Posterior vena cava (tissue), 2 donors: ENCODE data around the gene MAN1C1. TPM values are rescaled to one million over a fixed set of nuclear protein-coding genes. Genes with fewer than 3 reads are reported as not detected.
A peak's percentile ranks its signal among the peaks of the same experiment; 100 is the strongest.

Experiments used
- DNase-seq: peaks from one replicate; pipeline ENCODE4 v3.0.0-alpha.2; 2020; ENCODE audit warnings: low spot score
- intact Hi-C, 2 donors: fragments of 100-400 bp; cut with DNase I; formaldehyde crosslinking; loops; one replicate each; pipeline versions ENCODE4 v1.14.1 to v1.14.2; 2022 to 2023
- total RNA-seq, 2 donors: library from RNA; stranded (reverse); fragmentation: NEBNext Ultra II Directional; extraction: Animal tissue kit (Norgen Biotek cat#: 25700); gene quantifications; one replicate each; pipeline ENCODE4 v1.2.1, GENCODE V29; 2021
- donor health status: DM: yes; HTN: yes; CAD: no.
- donor health status: DM: yes; HTN: yes; CAD: no.

MAN1C1 gene
- total RNA-seq, 2 donors from 2014 or later, result 15.0 to 29.4 TPM

DNA sequence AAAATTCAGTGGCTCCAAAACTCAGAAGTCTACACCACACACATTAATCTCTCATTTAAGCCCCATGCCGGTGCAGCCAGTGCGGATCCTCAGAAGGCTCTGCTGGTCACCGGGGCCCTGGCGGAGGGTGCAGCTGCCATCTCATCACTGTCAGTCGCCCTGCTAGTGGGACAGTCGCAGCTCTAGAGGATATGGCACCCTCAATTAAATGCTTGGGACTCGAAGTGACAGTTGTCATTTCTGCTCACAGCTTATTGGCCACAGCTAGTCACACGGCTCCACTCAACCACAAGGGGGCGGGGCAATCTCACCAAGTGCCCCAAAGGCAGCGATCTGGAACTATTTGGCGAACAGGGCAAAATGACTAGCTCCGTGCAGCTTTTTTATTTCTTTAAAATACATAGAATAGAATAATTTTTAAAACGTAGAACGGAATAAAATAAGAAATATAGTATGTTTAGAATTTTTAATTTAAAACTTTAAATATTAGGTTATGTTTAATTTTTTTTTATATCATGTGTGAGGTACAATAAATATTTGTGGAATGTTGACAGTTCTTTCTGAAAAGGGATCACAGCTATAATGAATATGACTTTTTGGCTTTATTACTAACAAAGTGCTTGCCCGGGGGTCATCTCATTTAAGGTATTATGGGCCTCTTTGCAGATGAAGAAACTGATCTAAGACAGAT, 8.0 kb upstream of the MAN1C1 start:
- DNase-seq, result peak; percentile 94
- intact Hi-C loops, result loop anchor here in 1 of 2 donors (2.0 kb wide), 1 partner anchor 188 kb away; no protein-coding TSS in a partner anchor

DNA sequence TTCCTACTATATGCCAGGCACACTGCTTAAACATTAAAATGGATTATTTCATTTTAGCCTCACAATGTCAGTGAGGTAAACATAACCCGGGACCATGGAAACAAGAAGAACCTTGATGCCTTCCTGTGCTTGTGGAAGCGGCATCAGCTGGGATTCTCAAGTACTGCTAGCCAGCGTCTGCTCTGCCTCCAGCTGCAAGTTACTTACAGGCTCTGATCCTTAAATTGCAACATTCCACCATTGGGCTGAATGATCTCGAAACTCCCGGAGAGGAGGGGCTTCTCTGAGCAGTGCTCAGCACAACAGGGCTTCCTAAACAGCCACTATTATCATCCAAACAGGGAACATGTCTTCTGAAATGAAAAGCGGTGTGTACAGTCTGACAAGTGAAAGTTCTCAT, 6.7 kb upstream of the MAN1C1 start:
- DNase-seq, result no peak
- intact Hi-C loops, result loop anchor here (2.0 to 5.0 kb wide), 3 partner anchors 187 to 1777 kb away; no protein-coding TSS in a partner anchor

DNA sequence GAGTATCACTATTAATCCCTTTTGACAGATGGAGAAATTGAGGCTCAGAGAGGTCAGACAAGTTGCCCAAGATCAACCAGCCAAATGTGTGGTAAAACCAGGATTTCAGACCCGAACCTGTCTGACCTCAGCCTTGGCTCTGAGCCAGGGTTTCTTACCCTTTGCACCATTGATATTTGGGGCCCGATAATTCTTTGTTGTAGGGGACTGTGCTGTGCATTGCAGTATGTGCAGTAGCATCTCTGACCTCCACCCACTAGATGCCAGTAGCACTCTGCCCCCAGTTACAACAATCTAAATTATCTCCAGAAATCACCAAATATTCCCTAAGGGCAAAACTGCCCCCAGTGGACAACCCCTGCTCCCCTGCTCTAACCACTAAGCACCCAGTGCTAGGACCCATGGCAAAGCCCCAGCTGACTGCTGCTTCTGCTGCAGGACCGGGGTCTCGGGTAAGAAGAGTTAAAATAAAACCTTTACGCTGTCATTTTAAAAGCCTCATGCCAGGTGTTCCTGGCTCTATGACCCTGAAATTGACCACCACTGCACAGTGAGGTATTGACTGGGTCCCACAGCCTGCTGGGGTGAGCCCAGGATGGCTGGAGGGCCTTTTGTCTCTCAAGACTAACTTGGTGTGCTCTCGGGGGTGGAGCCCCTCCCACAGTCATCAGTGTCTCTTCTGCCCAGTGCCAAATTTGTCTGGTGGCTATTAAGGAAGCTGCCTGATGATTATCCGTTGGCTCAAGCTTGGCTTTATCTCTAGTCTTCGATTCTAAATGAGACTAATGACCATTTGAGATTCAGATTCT, 5.6 kb upstream of the MAN1C1 start:
- intact Hi-C loops, result loop anchor here in 1 of 2 donors (2.0 to 5.0 kb wide), 2 partner anchors 188 to 1776 kb away; no protein-coding TSS in a partner anchor
- DNase-seq, result no peak

DNA sequence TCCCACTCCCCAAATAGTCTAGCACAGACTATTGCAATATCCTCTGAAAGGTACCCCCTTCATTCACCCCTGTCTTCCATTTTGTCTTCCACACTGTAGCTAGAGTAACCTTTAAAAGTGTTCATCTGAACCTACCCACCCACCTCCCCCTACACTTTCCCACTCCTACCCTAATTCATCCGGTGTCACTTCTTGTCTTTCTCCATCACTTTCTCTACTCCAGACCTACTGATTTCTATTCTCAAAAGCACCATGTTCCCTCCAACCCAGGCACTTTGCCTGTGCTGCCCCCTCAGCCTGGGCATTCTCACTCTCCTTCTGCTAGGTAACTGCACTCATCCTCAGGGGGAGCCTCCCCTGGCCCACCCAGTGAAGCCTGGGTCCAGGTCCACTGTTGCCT, 4.7 kb upstream of the MAN1C1 start:
- intact Hi-C loops, result loop anchor here in 1 of 2 donors (2.0 to 5.0 kb wide), 2 partner anchors 187 to 1775 kb away; no protein-coding TSS in a partner anchor
- DNase-seq, result no peak

DNA sequence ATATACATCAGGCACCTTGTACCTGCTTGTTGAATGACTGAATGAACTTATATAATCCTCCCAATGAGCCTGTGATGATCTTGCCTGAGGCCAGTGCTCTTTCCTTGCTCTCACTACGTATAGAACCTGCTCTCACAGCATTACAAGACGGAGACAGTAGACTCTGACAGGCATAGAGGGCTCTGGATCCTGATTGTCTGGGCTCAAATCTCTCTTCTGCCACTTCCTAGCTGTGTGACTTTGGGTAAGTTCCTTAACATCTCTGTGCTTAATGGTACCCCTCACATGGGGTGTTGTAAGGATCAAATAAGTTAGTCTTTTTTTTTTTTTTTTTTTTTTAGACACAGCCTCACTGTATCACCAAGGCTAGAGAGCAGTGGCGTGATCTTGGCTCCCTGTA, 4.2 kb upstream of the MAN1C1 start:
- intact Hi-C loops, result loop anchor here in 1 of 2 donors (5.0 kb wide), 1 partner anchor 1775 kb away; no protein-coding TSS in a partner anchor
- DNase-seq, result no peak

DNA sequence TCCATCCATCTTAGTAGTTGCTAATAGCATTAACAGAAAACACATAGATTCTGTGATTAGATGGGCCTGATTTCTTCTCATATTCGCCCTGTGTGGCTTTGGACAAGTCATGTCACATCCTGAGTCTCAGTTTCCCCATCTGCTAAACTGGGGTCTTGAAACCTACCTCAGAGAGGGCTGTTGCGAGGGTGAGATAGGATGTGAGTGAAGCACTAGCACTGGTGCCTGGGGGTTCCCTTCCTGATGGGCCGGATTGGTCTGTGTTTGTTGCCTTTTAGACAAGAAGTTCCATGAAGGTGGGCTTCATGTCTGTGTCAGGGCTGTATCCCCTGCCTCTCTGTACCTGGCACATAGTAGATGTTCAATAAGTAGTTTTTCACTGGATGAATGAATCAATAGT, 3.5 kb upstream of the MAN1C1 start:
- DNase-seq, result no peak
- intact Hi-C loops, result loop anchor here in 1 of 2 donors (5.0 kb wide), 1 partner anchor 1774 kb away; no protein-coding TSS in a partner anchor

DNA sequence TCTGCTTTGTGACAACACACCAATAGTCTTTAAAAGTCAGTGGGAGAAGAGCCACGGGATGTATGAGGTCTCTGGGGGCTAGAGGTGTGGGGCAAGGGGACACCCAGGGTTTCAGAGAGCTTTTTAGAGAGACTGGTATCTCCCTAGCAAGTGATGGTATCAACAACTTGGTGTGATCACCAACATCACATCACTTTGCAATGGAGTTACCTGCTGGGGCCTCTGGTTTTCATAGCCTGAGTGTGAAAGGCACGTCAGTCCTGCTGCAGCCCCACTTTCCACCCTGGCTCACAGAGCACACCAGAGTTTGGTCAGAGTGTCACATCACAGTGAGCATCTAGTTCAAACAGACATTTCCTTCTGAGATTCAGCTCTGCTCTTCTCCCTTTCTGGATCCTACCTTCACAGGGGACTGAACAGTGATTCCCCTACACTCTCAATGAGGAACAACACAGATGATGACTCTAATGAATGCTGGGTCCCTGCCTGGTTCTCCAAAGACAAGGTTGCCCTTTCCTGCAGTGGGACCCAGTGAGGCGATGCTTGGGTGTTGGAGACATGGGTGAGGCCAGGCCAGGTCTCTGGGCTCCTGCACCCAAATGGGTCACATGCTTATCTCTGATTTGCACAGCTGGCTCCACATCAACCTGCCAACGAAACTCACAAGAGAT, 2.0 kb upstream of the MAN1C1 start:
- intact Hi-C loops, result loop anchor here (5.0 kb wide), 3 partner anchors 78 to 1773 kb away; no protein-coding TSS in a partner anchor
- DNase-seq, result no peak

DNA sequence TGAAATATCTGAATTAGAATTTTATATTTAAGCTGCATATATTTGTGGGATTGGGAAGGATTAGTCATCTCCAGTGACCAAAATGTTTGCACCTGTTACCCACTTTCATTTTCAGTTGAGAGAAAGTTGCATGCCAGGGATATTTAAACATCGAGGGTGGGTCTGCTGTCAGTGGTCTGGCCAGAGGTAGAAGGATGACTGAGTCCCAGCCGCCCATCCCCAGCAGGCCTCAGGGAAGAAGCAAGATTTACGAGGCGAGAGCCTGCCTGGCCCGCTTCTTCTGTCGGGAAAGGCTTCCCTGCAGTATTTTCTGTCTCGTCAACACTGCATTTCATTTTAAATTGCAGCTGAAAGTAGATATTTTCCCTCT, 1.4 kb upstream of the MAN1C1 start:
- no peak for DNase-seq
- intact Hi-C loops, result loop anchor here (5.0 kb wide), 2 partner anchors 77 to 127 kb away; no protein-coding TSS in a partner anchor

DNA sequence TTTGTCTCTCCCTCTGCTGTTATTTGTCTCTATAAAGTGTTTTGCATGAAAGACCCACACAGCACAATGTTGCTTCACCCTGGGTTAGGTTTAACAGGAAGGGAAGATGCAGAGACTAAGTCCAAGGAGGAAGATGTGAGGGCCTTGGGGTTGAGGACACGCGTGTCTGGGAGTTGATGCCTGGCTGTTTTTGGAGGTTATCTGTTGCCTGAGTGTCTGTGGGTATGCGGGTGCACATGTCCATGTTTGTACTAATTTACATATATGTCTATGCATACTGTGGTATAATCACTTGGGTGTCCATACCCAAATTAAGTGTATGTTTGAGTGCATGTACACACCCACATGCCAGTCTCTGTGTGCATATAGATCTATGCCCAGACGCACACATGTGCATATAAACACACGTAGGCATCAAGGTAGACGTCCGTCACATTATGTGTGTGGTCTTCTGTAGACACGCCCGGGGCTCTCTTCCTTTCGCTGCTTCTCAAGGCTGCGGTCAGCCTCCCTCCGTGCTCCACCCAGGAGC, 962 bp upstream of the MAN1C1 start:
- DNase-seq, result no peak
- intact Hi-C loops, result loop anchor here (2.0 to 5.0 kb wide), 3 partner anchors 77 to 181 kb away; no protein-coding TSS in a partner anchor

DNA sequence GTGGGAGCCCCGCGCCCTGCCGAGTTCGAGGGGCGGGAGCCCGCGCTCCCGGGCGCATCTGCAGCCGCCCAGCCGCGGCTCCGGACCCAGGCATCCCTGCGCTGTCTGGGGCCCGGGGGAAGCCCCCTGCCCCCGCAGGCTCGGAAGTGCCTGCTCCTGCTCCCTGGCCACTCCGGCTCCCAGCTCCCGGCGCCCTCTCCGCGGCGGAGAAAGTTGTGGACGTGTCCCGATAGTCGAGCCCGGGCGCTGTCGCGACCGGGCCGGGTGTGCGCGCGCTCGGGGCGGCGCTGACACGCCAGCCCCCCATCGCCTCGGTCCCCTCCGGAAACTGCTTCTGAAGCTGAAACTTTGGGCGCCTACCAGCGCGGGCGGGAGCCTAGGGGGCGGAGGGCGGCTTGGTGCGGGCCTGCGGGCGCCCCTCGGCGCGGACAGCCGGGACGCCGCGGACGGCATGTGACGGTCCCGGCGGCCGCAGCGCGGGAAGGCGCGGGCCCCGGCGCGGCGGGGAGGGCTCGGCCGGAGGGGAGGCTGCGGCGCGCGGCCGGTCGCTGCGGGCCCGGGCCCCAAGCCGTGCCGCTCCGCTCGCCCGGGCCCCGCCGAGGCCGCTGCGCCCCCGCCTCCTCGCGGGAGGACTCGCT, 515 bp downstream of the MAN1C1 start:
- intact Hi-C loops, result loop anchor here (2.0 to 5.0 kb wide), 3 partner anchors 75 to 180 kb away; no protein-coding TSS in a partner anchor
- peak; percentile 81 for DNase-seq

DNA sequence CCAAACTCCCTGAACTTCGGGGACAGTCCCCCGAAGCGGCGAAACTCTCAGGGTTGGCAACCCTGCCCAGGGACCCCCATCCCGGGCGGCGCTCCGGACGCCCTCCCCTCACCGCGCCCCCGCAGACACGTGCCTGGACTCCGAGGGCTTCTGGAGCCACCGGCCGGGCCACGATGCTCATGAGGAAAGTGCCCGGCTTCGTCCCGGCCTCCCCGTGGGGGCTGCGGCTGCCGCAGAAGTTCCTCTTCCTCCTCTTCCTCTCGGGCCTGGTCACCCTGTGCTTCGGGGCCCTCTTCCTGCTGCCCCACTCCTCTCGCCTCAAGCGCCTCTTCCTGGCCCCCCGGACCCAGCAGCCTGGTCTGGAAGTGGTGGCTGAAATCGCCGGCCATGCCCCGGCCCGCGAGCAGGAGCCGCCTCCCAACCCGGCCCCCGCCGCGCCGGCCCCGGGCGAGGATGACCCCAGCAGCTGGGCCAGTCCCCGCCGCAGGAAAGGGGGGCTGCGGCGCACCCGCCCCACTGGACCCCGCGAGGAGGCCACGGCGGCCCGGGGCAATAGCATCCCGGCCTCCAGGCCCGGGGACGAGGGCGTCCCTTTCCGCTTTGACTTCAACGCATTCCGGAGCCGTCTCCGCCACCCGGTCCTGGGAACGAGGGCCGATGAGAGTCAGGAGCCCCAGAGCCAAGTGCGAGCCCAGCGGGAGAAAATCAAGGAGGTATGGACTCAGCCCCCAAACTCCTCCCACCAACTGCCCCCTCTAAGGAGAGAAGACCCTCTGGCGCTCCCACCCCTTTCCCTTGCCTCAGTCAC, 1.2 kb downstream of the MAN1C1 start:
- DNase-seq, result peak; percentile 85
- intact Hi-C loops, result loop anchor here (2.0 to 5.0 kb wide), 3 partner anchors 74 to 179 kb away; no protein-coding TSS in a partner anchor

DNA sequence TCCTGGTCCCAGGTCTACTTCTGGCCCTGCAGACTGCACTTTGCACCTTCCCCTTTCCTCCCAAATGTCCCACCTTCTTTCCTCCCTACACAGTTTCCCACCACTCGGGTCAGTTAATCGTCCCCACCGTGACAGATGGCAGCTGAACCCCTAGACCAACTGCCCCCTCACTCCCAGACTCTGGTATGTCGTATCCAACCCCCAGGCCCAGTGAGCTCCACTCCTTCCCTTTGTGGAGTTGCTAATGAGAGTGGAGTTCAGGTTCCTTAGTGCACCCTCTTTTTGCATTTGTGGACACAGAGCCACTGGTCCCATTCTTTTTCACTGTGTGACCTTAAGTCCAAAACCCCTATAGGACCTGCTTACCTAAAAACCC, 1.8 kb downstream of the MAN1C1 start:
- intact Hi-C loops, result loop anchor here (5.0 kb wide), 2 partner anchors 74 to 124 kb away; no protein-coding TSS in a partner anchor
- DNase-seq, result no peak

DNA sequence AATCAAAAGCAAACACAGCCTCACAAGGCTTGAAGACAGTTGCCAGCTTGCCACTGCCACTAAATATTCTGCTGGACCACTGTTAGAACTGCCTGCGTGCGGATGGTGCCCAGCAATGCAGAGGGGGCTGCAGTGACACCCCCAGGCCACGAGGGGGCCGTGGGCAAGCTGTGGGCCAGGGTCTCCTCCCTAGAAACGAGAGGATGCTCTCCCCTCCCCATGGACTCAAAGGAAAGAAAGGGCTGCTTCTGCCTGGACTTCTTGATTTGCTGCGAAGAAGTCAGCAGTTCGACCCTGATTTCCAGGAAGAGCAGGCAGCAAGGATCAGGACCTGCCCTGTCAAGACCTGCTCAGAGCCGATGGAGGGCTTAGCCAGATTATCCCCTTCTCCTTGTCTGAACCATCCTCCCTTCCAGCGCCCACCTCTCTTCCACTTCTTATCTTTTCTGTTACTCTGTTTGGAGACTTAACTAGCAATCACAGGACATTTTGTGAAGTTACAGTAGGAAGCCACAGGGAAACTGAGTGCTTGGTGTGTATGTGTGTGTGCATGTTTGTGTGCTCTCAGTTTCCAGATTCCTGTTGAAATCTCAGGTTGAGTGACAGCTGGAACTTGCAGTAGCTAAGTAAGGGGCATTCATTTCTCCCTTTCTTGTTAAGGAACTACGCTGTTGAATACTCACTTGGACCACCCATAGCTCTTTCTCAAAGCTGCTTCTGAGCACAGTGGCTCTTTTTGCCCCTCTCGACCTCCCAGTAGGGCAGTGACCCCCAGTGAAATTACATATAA, 2.7 kb downstream of the MAN1C1 start:
- no peak for DNase-seq
- intact Hi-C loops, result loop anchor here (5.0 kb wide), 2 partner anchors 73 to 123 kb away; no protein-coding TSS in a partner anchor

DNA sequence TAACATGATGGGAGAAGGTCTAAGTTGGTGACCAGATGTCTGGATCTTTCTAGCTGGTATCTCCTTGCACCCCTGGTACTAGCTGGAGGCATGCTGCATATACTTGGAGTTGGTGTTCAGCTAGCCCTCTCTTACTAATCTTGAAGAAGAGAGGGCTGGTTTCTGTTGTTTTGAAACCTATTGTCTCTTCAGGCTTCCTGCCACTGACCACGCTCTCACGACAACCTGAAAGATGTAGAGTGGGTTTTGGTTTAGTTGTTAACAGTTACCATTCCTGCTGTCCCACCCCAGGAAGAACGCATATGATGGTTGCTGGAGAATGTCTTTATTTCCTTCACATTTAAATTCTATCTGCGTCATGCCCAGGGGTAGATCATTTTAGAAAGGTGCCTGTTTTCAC, 3.6 kb downstream of the MAN1C1 start:
- no peak for DNase-seq
- intact Hi-C loops, result loop anchor here in 1 of 2 donors (5.0 kb wide), 1 partner anchor 72 kb away; no protein-coding TSS in a partner anchor

DNA sequence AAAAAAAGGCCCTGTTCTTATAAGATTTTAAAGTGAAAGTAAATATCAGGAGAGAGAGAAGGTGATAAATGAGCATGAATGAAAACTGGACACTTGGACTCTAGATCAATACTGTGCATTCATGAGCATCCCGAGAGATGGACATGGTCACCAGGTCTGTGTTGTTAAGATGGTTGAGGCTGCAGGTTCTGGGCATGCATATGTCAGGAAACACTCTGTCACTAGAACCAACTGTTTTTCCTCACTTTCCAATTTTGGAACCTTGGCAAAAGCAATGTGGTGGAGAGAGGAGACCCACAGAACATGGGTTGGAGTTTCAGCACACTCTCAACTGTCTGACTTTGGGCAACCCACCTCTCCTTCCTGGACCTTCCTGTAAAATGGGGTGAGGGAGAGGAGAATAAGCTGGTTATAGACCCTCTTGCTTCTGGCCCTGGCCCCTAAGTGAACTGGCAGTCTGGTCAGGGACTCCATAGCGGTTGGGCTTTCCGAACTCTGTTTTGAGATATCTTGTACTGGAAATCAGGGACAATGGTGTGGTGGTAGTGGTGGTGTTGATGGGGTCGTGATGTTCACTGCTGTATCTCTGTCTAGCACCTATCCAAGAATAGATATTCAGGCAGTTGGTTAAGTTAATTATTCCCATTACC, 4.2 kb downstream of the MAN1C1 start:
- no peak for DNase-seq
- intact Hi-C loops, result loop anchor here in 1 of 2 donors (5.0 kb wide), 1 partner anchor 71 kb away; no protein-coding TSS in a partner anchor

DNA sequence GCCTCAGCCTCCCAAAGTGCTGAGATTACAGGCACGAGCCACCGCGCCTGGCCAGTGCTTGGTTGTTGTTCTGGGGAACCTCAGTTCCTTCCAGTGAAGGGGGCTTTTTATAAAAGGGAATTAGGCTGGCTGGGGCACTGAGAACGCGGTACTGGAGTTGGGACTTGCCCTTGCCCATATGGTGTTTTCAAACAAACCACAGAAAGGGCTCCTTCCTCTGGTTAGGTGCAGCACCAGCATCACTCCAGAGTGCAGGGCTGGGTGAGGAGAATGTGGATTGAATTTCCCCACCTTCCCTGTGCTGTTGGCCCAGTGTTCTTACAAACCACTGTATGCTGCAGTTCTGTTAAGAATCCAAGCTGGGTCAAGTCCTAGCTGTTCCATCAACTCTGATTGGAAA, 5.3 kb downstream of the MAN1C1 start:
- DNase-seq, result no peak
- intact Hi-C loops, result loop anchor here in 1 of 2 donors (5.0 kb wide), 1 partner anchor 70 kb away; no protein-coding TSS in a partner anchor
